ENCODE data around the gene GABRG2. TPM values are rescaled to one million over a fixed set of nuclear protein-coding genes. Genes with fewer than 3 reads are reported as not detected.
"Not testable (repeated sequence)": the region's sequence is repeated elsewhere in the genome, so short reads cannot be mapped to it uniquely, and the experiment has no call there.

The GABRG2 gene
- total and polyA plus RNA-seq, 2 of the 13 experiments (the other 11 are each of a cell fraction or from before 2014, with no cell fraction given): not detected

- Histone ChIP-seq H3K36me3 (replicated peaks in 1 of 2; ENCODE audit: control insufficient read depth in 1 of 2, insufficient read depth in 2 of 2, low read length in 2 of 2) (no peaks in the 10 kb centered on the region), H3K4me1 (ENCODE audit: insufficient read depth, low read length) (no peaks in the 10 kb centered on the region), H4K20me1 (ENCODE audit: insufficient read depth, low read length) (no peaks in the 10 kb centered on the region), H3K79me2 (ENCODE audit: insufficient read depth, low read length) (no peaks in the 10 kb centered on the region), H3K4me3 (replicated peaks in 1 of 3; ENCODE audit: insufficient read depth in 1 of 3, low read depth in 2 of 3, low read length in 3 of 3) (no peak overlapping the region), H2AFZ (ENCODE audit: low read length) (no peak overlapping the region), H3K27ac (ENCODE audit: extremely low read length, insufficient read depth, low read length) (no peak overlapping the region), H3K4me2 (ENCODE audit: low read depth, low read length) (no peak overlapping the region), H3K9me3 (ENCODE audit: low read length) (no peaks in the 10 kb centered on the region), H3K27me3 (ENCODE audit: control insufficient read depth in 1 of 2, insufficient read depth in 2 of 2, low read length in 2 of 2) (no peaks in the 10 kb centered on the region), H3K9ac (ENCODE audit: insufficient read depth, low read depth, low read length) (no peak overlapping the region)
- ChIA-PET CTCF (ENCODE audit: low intra/inter-chr PET ratio, low total read pairs) (no interaction called here), POLR2A (no interaction called here)
- intact Hi-C loops (cut with micrococcal nuclease; ENCODE audit: unreplicated experiment) (no loop called here), in situ Hi-C loops (cut with HindIII; ENCODE audit: extremely low pct_ligation_motif_present, low pct_unique_long_range_greater_than_20kb) (no loop called here)
- TF ChIP-seq ZNF18 (CRISPR knock-in tag; IDR thresholded peaks at IDR 0.05; ENCODE audit: insufficient replicate concordance) (no peak), HMGA1 (CRISPR knock-in tag; conservative IDR thresholded peaks at IDR 0.05) (no peak), ZNF256 (CRISPR knock-in tag; conservative IDR thresholded peaks at IDR 0.05) (no peak), ZEB1 (IDR thresholded peaks at IDR 0.05; ENCODE audit: insufficient replicate concordance, low read depth) (no peak), ZBTB34 (CRISPR knock-in tag; IDR thresholded peaks at IDR 0.05) (no peak), HNRNPUL1 (IDR thresholded peaks at IDR 0.05; ENCODE audit: low read depth, low read length) (no peak), ZNF572 (CRISPR knock-in tag; IDR thresholded peaks at IDR 0.05) (no peak), TERF1 (CRISPR knock-in tag; IDR thresholded peaks at IDR 0.05) (no peak), PTBP1 (IDR thresholded peaks at IDR 0.05; ENCODE audit: low read depth, low read length, poor library complexity, severe bottlenecking) (no peak), SNAPC2 (CRISPR knock-in tag; IDR thresholded peaks at IDR 0.05) (no peak), SMAD1 (CRISPR knock-in tag; IDR thresholded peaks at IDR 0.05; ENCODE audit: borderline replicate concordance, low read depth) (no peak), KMT2B (CRISPR knock-in tag; IDR thresholded peaks at IDR 0.05) (no peak)
- DNase-seq (ENCODE audit: low spot score) (no peak), ATAC-seq (no peak), FAIRE-seq (no peak)
- BruUV-seq (replicated peaks): no TSS peak
- 18% methylated on average over 3 of the region's 3 CpGs for WGBS (ENCODE audit: low lambda C conversion rate)
Observed at GRCh38 chr5:162052676-162053075, 14.9 kb upstream of the GABRG2 start.

- DNase-seq (ENCODE audit: low spot score); H3K4me1 ChIP-seq (ENCODE audit: insufficient read depth, low read length); in situ Hi-C loops (cut with HindIII; ENCODE audit: extremely low pct_ligation_motif_present, low pct_unique_long_range_greater_than_20kb); H3K36me3 ChIP-seq (replicated peaks in 1 of 2; ENCODE audit: control insufficient read depth in 1 of 2, insufficient read depth in 2 of 2, low read length in 2 of 2); H3K4me3 ChIP-seq (replicated peaks in 1 of 3; ENCODE audit: insufficient read depth in 1 of 3, low read depth in 2 of 3, low read length in 3 of 3); POLR2A ChIA-PET; ATAC-seq; CTCF ChIA-PET (ENCODE audit: low intra/inter-chr PET ratio, low total read pairs); intact Hi-C loops (cut with micrococcal nuclease; ENCODE audit: unreplicated experiment); H4K20me1 ChIP-seq (ENCODE audit: insufficient read depth, low read length); H3K9me3 ChIP-seq (ENCODE audit: low read length); BruUV-seq (replicated peaks); H3K27ac ChIP-seq (ENCODE audit: extremely low read length, insufficient read depth, low read length); H3K79me2 ChIP-seq (ENCODE audit: insufficient read depth, low read length); H3K27me3 ChIP-seq (ENCODE audit: control insufficient read depth in 1 of 2, insufficient read depth in 2 of 2, low read length in 2 of 2); FAIRE-seq; H2AFZ ChIP-seq (ENCODE audit: low read length); H3K9ac ChIP-seq (ENCODE audit: insufficient read depth, low read depth, low read length); H3K4me2 ChIP-seq (ENCODE audit: low read depth, low read length): not testable (repeated sequence)
- WGBS (ENCODE audit: low lambda C conversion rate): 36% methylated on average over 4 of the region's 4 CpGs
Observed at GRCh38 chr5:162055095-162055494, 12.5 kb upstream of the GABRG2 start.

All from HepG2 (cell line).